ENCODE results near the gene RD3L.
"Not testable (repeated sequence)": the region's sequence is repeated elsewhere in the genome, so short reads cannot be mapped to it uniquely, and the experiment has no call there.

Gene RD3L

DNA sequence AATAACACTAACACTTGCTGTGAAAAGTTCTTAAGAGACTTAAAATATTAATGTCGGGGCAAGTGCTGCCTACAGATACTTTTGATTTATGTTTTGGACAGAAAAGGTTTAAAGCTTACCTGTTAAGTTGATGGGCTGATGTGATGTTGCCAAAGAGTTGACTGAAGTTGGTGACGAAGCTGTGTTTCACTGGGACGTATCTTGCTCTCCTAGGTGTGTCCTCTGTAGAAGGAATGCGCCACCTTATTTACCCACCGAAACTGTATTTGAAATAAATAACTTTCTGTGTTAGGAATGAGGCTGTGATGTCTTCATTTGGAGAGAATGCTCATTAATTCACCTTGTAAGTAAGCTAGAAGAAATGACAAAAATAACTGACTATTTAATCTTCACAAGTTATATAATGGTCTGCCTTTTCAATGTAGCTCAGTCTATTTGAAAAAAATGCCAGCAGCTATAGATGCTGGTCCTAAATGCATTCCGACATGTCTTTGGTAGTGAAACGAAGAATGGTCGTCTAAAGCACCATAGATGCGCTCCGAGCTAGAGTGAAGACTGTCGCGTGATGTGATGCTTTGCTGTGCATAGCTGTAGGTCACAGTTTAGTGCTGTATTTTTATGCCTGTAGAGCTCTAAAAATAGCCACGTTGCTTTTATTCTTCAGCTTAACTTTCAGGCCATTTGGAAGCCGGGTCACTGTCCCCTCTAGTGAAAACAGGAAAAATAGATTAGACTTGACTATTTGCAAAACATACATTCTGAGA, at the start of gene RD3L:
Gene RD3L, minus strand, starts transcription at position 557 of the 764 bp plus-strand sequence. CDS start 834 bp downstream, outside the sequence.
- no peak for DNase-seq (ENCODE audit: low read depth in 2 of 2)

DNA sequence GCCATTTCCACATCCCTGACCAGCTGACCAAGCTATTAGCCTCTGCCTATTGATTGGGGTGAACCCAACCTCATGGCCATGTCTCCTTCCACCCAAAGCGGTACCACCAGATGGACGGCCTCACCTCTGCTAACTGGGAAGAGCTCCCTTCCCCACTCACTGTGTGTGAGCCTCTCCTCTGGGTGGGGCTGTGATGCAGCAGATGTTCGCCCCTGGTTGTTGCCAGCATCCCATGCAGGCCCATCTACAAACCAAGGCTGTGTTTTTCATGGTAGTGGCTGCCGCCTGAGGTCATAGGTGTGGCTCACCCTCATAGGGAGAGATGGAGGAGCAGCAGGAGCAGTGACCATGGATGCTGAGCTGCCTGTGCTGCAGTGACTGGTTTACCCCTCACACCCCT, 47.6 kb upstream of the RD3L start:
- no peak for DNase-seq (ENCODE audit: low read depth in 2 of 2)

DNA sequence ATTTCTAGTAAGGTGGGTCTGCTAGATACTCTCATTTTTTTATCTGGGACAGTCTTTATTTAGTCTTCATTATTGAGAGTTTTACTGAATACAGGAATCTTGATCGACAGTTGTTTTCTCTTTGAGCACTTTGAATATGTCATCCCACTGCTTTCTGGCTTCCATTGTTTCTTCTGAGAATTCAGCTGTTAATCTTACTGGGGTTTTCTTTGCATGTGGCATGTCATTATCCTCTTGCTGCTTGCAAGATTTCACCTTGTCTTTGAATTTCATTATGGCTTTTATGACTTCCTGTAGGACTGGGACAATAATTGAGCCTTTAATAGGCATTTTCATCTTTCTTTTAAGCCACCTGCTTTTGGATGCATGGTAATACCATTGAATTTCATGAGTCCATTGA, 46.7 kb upstream of the RD3L start:
- DNase-seq (ENCODE audit: low read depth in 2 of 2) = no peak

DNA sequence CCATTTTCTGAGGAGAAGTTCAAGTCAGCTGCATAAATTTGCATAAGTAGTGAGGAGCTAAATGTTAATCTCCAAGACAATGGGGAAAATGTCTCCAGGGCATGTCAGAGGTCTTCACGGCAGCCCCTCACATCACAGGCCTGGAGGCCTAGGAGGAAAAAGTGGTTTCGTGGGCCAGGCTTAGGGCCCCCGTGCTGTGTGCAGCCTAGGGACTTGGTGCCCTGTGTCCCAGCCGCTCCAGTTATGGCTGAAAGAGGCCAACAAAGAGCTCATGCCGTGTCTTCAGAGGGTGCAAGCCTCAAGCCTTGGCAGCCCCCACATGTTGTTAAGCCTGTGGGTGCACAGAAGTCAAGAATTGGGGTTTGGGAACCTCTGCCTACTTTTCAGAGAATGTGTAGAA, 41.9 kb upstream of the RD3L start:
- DNase-seq (ENCODE audit: low read depth in 2 of 2) = no peak

DNA sequence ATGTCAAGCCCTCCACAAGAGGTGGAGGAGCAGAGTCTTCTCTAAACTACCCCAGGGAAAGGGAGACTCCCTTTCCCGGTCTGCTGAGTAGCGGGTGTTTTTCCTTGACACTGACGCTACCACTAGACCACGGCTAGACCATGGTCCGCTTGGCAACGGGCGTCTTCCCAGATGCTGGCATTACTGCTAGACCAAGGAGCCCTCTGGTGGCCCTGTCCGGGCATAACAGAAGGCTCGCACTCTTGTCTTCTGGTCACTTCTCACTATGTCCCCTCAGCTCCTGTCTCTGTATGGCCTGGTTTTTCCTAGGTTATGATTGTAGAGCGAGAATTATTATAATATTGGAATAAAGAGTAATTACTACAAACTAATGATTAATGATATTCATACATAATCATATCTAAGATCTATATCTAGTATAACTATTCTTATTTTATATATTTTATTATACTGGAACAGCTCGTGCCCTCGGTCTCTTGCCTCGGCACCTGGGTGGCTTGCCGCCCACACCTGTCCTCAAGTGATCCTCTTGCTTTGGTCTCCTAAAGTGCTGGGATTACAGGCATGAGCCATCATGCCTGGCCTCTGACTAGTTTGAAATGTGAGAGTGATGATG, 38.4 kb upstream of the RD3L start:
- DNase-seq (ENCODE audit: low read depth in 2 of 2) = not testable (repeated sequence)

DNA sequence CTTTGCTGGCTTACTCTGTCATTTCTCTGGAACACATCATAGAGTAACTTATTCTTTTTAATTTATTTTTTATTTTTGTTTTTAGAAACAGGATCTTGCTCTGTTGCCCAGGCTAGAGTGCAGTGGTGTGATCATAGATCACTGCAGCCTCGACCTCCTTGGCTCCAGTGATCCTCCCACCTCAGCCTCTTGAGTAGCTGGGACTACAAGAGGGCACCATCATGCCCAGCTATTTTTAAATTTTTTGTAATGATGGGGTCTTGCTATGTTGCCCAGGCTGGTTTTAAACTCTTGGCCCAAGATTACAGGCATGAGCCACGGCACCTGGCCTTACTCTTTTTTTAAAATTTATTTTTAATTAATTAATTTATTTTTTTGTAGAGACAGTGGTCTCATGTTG, 32.2 kb upstream of the RD3L start:
- no peak for DNase-seq (ENCODE audit: low read depth in 2 of 2)

DNA sequence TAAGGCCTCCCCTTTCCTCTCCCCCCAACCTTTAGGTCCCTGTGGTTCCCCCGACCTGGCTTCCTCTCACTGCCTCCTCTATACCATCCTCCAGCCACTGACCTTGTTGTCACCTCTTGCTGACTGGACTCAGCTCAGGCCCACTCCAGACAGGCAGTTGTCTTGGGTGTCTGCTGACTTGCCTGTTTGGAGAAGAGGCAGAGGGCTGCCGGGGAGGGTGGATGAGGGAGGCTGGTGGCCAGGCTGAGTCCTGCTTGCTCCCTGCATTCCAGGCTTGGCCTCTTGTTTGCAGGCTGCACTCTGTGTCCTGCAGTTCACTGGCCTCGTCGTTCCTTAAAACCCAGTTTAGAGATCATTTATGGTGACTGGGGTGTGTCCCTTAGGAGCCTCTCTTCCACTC, 31.0 kb upstream of the RD3L start:
- DNase-seq (ENCODE audit: low read depth in 2 of 2) = no peak

DNA sequence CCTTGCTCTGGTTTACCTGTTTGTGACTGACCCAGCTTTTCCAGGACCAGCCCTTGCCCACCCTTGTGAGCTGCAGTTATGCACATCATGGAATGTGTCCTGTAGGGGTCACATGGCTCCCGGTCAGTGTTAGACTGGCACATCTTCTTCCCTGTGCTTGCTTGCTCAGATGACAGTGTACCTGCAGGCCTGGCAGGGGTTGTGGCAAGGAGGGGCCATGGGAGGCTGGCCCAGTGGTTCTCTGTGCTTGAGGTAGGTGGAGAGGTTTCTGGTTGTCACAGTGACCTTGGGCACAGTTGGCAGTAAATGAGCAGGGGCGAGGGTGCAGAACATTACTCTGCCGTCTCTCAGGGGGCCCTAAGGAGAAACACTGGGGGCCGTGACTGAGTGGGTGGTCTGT, 27.6 kb upstream of the RD3L start:
- no peak for DNase-seq (ENCODE audit: low read depth in 2 of 2)

DNA sequence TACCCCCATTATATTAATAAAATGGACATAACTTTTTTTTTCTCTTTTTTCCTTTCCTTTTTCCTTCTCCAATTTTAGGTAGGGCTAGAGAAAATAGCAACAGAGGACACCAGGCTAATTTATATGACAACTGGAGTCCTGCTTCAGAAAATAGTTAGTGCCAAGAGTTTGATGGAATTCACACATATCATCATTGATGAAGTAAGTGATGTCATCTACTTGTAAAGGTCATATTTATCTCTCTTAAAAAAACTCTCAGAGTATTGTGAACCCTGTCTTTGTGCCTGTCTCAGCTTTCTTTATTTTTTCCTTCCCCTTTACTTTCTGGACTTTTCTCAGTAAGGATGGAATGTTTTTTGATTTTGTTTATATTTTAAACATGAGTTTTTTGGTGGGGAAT, 24.3 kb upstream of the RD3L start:
- DNase-seq (ENCODE audit: low read depth in 2 of 2) = no peak

DNA sequence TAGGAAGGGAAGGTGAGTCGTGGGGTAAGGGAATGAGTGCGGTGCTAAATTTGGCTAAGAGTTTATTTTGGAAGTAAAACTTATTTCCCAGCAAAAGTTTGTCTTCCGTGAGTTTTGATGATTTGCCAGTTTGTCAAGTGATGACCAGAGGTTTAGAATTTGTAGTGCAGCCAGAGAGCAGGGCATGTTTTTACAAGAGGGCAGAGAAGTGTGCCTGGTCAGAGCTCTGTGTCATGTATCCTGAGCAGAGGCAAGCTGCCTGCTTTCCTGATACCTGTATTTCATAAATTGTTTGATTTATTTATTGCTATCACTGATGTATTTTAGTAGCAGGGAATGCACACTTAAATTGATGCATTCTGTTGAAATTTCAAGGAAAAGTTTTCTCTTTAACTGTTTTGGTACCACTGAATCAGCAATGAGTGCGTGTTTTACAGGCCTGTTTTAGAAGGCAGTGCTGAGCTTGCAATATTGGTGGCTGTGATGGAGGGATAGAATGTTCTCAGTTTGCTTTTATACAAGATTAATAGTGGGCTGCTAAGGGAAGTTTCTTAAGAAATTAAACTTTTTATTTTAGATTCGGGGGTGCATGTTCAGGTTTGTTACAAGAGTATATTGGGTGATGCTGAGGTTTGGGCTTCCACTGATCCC, 19.7 kb upstream of the RD3L start:
- DNase-seq (ENCODE audit: low read depth in 2 of 2) = no peak

DNA sequence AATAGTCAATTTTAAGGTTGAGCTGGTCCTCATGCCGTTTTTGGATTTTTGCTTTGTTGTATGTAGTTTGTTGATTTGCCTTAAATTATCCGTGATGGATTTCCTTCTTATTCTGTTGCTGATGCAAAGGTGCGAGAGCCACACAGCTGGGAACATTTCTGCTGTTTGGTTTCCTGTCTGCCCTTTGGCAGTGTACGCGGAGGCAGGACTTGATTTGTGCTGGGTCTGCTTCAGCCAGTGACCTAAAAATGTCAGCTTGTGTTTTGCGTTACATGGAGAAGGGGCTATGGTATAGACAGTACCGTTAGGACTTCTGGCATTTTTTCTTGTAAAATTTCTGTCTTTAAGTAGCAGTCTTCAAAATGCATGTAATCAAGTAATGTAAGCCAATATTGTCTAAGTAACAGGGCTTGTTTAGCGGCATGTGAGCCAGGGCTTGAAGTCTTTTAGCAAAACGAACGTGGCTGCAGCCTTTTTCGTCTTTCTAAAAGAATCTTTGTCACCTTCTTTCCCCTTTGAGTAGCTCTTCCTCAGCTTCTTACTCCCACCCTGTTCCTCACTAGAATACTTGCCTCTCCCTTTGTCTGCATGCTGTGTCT, 18.2 kb upstream of the RD3L start:
- no peak for DNase-seq (ENCODE audit: low read depth in 2 of 2)

DNA sequence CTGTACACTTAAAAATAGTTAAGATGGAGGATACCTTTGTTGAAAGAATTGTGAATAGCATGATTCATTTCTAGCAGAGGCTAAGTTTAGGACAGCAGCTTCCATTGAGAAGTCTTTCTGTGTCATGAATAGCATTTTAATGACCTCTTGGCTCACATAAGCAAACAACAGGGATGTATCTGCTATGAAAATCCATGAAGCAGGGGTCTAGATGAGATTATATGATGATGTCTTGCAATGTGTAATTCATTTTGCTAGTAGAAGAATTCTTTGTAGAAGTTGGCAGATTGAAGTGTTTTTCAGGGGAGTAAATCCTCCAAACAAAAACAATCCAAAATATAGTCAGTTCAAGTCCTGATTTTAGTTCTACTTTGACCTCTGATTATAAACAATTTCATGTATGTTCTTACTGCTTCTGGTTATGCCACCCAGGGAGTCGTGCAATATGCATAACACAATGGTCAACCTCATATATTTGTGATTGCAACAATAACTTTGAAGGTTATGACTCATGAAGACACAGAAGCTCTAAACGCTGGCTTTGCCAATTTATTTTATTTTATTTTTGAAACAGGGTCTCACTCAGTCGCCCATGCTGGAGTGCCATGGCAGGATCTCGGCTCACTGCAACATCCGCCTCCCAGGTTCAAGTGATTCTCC, 6.9 kb upstream of the RD3L start:
- DNase-seq (ENCODE audit: low read depth in 2 of 2) = no peak

DNA sequence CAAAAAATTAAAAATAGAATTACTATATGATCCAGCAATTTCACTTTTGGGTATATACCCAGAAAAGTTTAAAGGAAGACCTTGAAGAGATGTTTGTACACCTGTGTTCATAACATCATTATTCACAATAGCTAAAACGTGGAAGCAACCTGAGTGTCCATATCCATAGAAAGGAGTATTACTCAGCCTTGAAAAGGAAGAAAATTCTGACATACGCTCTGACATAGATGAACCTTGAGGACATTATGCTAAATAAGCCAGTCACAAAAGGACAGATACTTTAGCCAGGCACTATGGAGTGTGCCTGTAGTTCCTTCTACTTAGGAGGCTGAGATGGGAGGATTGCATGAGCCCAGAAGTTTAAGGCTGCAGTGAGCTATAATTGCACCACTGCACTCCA, 6.1 kb upstream of the RD3L start:
- no peak for DNase-seq (ENCODE audit: low read depth in 2 of 2)

DNA sequence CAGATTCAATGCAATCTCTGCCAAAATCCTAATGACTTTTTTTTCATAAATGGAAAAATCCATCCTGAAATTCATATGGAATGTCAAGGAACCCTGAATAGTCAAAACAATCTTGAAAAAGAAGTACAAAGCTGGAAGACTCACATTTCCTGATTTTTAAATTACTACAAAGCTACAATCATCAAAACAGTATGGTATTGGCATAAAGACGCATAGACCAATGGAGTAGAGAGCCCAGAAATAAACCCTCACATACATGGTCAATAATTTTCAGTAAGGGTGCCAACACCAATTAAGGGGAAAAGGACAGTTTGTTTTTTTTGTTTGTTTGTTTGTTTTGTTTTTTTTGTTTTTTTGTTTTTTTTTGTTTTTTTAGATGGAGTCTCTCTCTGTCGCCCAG, 4.6 kb upstream of the RD3L start:
- DNase-seq (ENCODE audit: low read depth in 2 of 2) = no peak

DNA sequence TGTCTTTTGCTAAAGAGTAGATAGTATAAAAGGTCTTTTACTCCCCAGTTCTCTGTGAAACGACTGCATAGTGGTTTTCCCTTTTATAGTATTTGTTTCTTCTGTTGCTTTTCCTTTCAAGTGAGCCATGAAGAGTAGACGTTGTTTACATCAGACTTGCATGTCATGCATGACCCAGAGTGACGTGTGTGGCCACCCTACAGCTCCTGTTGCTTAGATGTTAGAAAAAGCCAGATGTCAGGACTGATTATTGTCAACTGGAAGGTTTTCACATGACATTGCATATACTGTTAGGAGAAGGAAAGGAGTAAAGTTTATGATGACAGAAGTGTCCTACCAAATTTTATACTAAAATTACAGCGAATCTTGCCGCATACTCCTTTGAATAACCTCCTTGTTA, 1.3 kb upstream of the RD3L start:
- no peak for DNase-seq (ENCODE audit: low read depth in 2 of 2)

DNA sequence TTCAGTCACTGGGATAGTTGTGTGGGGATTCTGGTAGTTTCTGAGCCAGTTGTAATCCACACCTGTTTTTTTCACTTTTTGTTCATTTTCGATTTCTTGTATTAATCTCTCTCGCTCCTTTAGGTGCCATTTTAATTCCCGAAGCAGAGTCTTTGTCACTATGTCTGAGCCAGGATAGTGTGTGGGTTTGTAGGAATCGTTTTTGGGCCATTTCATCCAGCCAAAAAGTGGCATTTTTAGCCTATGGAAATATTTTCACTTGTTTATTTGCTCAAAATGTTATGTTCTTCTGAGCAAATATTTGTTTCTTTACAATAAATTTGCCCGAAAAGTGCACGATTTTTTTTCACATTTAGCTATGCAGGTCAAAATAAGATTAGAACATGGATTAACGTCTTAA, 867 bp downstream of the RD3L start:
- DNase-seq (ENCODE audit: low read depth in 2 of 2) = no peak

DNA sequence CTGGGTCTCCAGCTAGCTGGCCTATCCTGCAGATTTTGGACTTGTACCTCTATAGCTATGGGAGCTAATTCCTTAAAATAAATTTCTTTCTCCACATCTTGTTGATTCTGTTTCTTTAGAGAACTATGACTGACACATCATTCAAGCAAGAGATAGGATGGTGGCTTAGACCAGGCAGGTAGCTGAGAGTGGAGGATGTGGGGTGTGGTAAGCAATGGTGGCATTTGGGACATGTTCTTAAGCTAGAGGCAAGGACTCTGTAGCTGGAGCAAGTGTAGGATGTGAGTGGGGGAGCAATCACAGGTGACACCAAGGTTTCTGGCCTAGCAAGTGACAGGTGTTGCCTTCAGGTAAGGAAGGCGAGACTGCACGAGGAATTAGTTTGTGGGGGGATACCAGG, 7.2 kb downstream of the RD3L start:
- DNase-seq (ENCODE audit: low read depth in 2 of 2) = no peak

DNA sequence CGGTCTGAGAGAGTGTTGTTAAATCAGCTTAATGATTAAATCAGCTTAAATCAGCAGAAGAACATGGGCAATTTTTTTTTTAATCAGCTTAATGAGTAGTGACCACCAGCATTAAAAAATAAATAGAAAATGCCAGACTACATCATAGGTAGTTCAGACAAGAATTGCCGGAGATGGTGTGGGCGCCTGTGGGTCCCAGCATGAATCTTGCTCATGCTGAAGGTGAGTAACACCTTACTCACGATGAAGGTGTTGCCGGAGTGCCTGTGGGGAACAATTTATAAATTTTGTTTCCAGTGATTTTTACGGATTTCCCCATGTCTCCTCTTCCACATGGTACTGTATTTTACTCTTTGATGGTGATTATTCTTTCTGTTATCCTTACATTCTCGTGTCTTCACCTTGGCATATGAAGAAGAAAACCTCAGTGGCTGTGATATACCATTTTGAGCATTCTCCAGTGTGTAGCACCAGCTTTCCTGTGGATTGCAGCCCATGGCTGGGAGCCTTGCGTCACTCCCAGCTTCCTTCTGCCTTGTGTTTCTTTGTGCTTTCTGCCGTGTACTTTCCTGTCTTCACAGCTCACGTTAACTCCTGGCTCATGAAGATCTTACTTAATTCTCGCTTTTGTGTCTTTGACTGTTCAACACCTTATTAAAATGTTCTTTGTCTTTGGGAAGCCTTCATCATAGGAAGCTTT, 9.4 kb downstream of the RD3L start:
- no peak for DNase-seq (ENCODE audit: low read depth in 2 of 2)

DNA sequence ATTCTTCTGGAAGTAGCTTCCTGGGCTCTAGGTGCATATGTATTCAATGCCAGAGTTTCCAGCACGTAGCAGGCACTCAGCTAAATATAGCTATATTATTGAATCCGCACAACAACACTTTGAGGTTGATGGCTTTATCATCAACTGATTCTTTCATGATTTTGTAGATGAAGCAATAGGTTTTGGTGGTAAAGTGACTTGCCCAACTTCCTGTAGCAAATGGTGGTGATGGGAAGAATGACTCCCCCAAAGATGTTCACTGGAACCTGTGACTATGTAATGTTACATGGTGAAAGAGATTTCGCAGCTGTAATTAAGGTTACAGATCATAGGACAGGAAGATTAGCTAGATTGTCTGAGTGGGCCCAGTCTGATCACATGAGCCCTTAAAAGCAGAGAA, 10.9 kb downstream of the RD3L start:
- no peak for DNase-seq (ENCODE audit: low read depth in 2 of 2)

DNA sequence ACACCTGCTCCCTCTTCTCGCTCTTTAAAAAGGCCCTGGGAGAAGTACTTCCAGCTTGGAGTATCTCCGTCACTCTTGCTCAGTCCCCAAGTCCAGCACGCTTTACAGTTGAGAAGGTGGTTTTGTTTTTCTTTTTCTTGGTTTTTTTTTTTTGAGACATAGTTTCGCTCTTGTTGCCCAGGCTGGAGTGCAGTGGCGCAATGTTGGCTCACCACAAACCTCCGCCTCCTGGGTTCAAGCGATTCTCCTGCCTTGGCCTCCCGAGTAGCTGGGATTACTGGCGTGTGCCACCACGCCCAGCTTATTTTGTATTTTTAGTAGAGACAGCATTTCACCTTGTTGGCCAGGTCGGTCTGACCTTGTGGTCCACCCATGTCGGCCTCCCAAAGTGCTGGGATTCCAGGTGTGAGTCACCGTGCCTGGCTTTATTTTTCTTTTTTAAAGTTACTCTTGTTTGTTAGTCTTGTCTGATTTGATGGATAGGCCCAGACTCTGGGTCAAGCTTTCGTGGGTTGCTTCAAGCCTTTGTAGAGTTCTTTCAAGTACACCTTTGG, 12.2 kb downstream of the RD3L start:
- DNase-seq (ENCODE audit: low read depth in 2 of 2) = no peak
